HEK293T (cell line): ENCODE measurements around the gene ITGB2.

ENCODE experiments used
- ARNT ChIP-seq: fragments of 450-650 bp; IDR thresholded peaks from 2 replicates; pipeline ENCODE4 v1.6.1; 2017; ENCODE audit warnings: mild to moderate bottlenecking
- BHLHE40 ChIP-seq: fragments of 450-650 bp; IDR thresholded peaks from 2 replicates; pipeline ENCODE4 v1.6.1; 2016; ENCODE audit warnings: mild to moderate bottlenecking, moderate library complexity, borderline replicate concordance
- CTBP1 ChIP-seq: fragments of 450-650 bp; IDR thresholded peaks from 2 replicates; pipeline ENCODE4 v1.6.1; 2016; ENCODE audit warnings: borderline replicate concordance
- ELF4 ChIP-seq: fragments of 450-650 bp; IDR thresholded peaks from 2 replicates; pipeline ENCODE4 v1.6.1; 2017; ENCODE audit warnings: antibody characterized with exemption
- FOXA1 ChIP-seq: fragments of 450-650 bp; IDR thresholded peaks from 2 replicates; pipeline ENCODE4 v1.6.1; 2016; ENCODE audit warnings: mild to moderate bottlenecking
- FOXK2 ChIP-seq: fragments of 450-650 bp; IDR thresholded peaks from 2 replicates; pipeline ENCODE4 v1.6.1; 2016; ENCODE audit warnings: mild to moderate bottlenecking
- FOXM1 ChIP-seq: fragments of 450-650 bp; IDR thresholded peaks from 2 replicates; pipeline ENCODE4 v1.6.1; 2017; ENCODE audit warnings: mild to moderate bottlenecking, borderline replicate concordance
- PKNOX1 ChIP-seq: fragments of 450-650 bp; IDR thresholded peaks from 2 replicates; pipeline ENCODE4 v1.6.1; 2016
- SP1 ChIP-seq: fragments of 450-650 bp; IDR thresholded peaks from 2 replicates; pipeline ENCODE4 v1.6.1; 2017
- TARDBP ChIP-seq: fragments of 450-650 bp; IDR thresholded peaks from 2 replicates; pipeline ENCODE4 v1.6.1; 2016
- ZNF384 ChIP-seq: fragments of 450-650 bp; IDR thresholded peaks from 2 replicates; pipeline ENCODE4 v1.6.1; 2016

- TF ChIP-seq PKNOX1 (no peak), FOXM1 (no peak), FOXA1 (no peak), SP1 (no peak), ARNT (no peak), TARDBP (no peak), FOXK2 (no peak), ZNF384 (no peak), BHLHE40 (no peak), ELF4 (no peak), CTBP1 (no peak)
These were observed 18.2 kb downstream of the ITGB2 start for GRCh38 chr21:44902268-44903049.
